GM12891 (cell line): ENCODE data around the gene ILF2.

Source experiments
- PAX5 ChIP-seq: IDR thresholded peaks from 2 replicates; pipeline ENCODE4 v1.6.1; 2011; ENCODE audit warnings: low read length, moderate library complexity, mild to moderate bottlenecking; ENCODE audit not compliant: insufficient read depth, severe bottlenecking
- POLR2A ChIP-seq: IDR thresholded peaks from 2 replicates; pipeline ENCODE4 v1.6.1; 2011; ENCODE audit warnings: low read depth, low read length, control low read depth
- POLR2AphosphoS5 ChIP-seq: IDR thresholded peaks from 2 replicates; pipeline ENCODE4 v1.6.1; 2011; ENCODE audit warnings: low read depth, low read length, control low read depth

- TF ChIP-seq PAX5 (no peak), POLR2A (no peak), POLR2AphosphoS5 (no peak)
Measured at GRCh38 chr1:153651771-153652170, 19.0 kb downstream of the ILF2 start.
